Superior temporal gyrus (tissue), 1 donor: ENCODE results near the gene ZSCAN23.
"Not testable (repeated sequence)": the region's sequence is repeated elsewhere in the genome, so short reads cannot be mapped to it uniquely, and the experiment has no call there.

Source experiments
- DNase-seq: peaks from one replicate; pipeline ENCODE4 v3.0.0-alpha.2; 2016; ENCODE audit errors: extremely low spot score

ZSCAN23 gene

GRCh38 chr6:28442586-28442985 is 705 bp downstream of the ZSCAN23 start:
- no peak for DNase-seq

DNA sequence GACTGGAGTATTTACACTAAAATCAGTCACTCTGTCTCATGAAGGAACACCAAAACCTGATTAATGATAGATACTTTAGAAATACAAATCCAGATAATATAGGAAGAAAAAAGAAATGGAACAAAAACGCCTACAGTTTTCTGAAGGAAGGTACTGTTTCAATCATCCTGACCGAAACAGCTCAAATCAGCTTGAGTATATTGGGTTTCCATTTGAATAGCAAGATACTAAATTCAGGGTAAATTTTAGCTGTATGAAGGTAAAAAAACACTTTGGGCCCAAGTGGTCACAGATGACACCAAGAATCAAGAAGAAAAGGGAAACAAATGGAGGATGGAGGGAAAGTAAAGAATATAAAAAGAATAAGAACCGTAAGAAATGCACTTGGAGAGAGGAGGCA is 6.9 kb downstream of the ZSCAN23 start:
- no peak for DNase-seq

GRCh38 chr6:28433119-28433518 is 10.2 kb downstream of the ZSCAN23 start:
- DNase-seq, result no peak

GRCh38 chr6:28429781-28430180 is 13.5 kb downstream of the ZSCAN23 start:
- no peak for DNase-seq

- no peak for DNase-seq
Measured at GRCh38 chr6:28425944-28426541, 17.2 kb downstream of the ZSCAN23 start.

GRCh38 chr6:28424163-28424562 is 19.1 kb downstream of the ZSCAN23 start:
- no peak for DNase-seq

- no peak for DNase-seq
Measured at GRCh38 chr6:28423546-28423945, 19.7 kb downstream of the ZSCAN23 start.

DNA sequence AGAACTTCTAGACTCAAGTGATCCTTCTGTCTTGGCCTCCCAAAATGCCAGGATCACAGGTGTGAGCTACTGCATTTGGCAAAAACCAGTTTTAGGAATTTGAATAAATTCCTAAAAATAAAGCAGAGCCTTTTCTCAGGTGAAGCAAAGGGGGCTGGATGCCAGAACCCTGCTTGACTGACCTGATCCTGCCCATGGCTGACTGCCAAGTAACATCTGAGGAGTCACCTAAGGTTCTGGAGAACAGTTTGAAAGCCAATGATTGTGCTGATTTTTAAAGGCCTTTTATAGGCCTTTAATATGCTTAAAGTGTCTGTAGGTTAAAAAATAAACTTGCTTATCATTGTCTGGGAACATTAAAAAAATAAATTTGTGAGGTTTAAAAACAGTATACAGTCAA is 29.6 kb downstream of the ZSCAN23 start:
- no peak for DNase-seq

DNA sequence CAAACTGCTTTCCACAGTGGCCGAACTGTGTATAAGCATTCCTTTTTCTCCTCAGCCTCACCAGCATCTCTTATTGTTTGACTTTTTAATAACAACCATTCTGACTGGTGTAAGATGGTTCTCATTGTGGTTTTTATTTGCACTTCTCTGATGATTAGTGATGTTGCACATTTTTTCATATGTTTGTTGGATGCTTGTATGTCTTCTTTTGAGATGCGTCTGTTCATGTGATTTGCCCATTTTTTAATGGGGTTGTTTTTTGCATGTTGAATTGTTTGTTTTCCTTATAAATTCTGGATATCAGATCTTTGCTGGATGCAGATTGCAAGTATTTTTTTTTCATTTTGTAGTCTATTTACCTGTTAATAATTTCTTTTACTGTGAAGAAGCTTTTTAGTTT is 32.5 kb downstream of the ZSCAN23 start:
- no peak for DNase-seq

- DNase-seq, result no peak
Measured at GRCh38 chr6:28408076-28408802, 35.1 kb downstream of the ZSCAN23 start.

GRCh38 chr6:28407401-28407800 is 35.9 kb downstream of the ZSCAN23 start:
- DNase-seq, result no peak

GRCh38 chr6:28403923-28404322 is 39.4 kb downstream of the ZSCAN23 start:
- DNase-seq, result not testable (repeated sequence)

DNA sequence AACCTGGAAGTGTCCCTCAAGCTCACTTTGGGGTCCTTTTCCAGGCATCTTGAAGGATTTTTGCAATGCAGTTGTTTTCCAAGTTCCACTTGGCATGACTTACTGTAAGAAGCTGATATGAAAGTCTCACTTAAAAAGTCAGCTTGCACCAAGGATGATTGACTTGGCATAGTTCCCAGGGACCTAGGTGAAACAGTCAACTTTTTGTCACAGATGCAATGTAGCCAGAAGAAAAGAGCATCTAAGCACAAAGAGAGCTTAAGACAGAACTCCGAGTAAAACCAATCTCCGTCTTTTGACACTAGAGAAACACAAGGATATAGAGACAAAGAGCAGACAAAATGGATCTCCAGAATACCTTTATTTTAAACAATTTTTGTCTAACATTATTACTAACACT is 41.1 kb downstream of the ZSCAN23 start:
- DNase-seq, result no peak

DNA sequence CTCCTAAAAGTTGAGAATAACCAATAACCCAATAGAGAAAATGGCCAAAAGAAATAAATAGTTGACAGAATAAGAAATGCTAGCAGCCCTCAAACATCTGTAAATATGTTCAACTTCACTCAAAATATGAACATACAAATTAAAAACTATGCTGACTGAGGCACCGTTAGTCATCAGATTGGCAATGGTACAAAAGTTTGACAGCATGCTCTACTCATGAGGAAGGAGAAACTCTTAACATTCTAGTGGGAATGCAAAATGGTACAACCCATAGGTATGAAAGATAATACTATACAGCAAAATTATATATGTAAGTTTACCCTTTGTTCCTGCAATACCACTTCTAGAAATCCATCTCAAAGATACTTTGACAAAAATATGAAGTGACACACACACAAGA is 42.1 kb downstream of the ZSCAN23 start:
- DNase-seq, result no peak

DNA sequence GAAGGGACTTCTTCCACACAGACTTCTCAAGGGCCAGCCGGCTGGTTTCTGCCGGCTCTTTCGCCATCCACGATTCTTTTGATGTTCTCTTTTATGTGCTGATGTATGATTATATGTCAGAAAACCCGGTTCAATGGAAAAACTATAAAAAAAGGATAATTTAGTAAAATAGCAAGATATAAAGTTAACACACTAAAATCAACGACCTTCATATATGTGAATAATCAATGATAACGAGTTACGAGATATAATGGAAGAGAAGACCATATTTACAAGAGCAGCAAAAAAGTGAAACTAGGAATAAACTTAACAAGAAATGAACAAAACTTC is 43.2 kb downstream of the ZSCAN23 start:
- DNase-seq, result no peak

- peak; percentile 91 for DNase-seq
Measured at GRCh38 chr6:28399350-28400121, 43.8 kb downstream of the ZSCAN23 start, which contains the start of gene ZSCAN12. ZSCAN12 (minus strand) TSS chr6:28399747; CDS start chr6:28398405, 1,342 bp downstream.

- DNase-seq, result no peak
Measured at GRCh38 chr6:28395918-28396317, 47.4 kb downstream of the ZSCAN23 start.

- DNase-seq, result peak; percentile 20
Measured at GRCh38 chr6:28393912-28394662, 49.2 kb downstream of the ZSCAN23 start.

DNA sequence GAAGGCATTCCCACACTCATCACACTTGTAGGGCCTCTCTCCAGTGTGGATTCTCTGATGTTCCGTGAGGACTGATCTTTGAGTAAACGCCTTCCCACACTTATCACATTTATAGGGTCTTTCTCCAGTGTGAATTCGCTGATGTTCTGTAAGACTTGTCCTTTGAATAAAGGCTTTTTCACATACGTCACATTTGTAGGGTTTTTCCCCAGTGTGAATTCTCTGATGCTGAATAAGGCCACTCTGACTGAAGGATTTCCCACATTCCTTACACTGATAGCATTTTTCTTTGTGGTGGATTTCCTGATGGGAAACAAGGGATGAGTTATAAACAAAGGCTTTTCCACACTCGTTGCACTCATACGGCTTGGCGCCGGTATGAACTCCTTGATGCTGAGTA is 52.6 kb downstream of the ZSCAN23 start:
- DNase-seq, result no peak

- DNase-seq, result no peak
Measured at GRCh38 chr6:28384143-28384533, 59.2 kb downstream of the ZSCAN23 start.

DNA sequence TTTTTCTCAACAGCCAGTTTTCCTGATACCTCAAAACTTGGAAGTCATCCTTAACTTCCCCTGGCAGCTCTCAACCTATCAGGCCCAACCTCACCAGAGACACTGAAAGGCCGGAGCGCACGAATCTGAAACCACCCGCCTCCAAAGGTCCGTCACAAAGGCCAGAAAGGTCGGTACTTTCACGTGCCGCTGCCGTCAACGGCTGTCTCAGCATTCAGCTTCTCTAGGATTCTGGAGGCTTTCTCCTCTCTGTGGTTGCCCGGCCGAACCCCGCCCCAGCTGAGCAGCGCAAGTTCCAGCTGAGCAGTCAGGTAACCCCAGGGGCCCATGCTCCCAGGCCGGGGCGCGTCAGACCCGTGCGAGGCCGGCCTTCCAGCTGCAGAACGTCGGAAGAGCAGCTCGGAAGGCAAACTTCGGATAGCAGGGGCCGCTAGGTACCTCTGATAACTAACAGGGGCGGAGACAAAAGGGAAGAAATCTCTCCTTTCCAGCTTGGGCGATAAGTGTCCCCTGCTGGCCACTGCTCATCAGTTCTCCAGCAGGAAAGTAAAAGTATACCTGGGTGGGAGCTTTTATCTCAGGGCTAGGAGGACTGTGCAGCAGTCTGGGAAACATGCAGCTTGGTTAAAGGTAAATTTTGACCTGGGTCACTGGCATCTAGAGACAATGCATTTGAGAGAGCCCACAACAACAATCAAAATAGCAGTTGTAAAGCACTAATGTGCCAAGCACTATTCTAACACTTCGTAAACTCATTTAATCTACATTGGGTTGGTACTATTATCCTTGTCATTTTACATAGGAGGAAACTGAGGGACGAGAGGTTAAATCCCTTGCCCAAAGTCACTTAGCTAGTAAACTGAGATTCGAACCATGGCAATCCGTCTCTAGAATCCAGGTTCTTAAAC is 59.8 kb downstream of the ZSCAN23 start:
- peak; percentile 55 for DNase-seq
